Panc1 (cell line): ENCODE data around the gene KNDC1.

Experiments
- CTCF ChIP-seq: fragments of 450-650 bp; IDR thresholded peaks from 2 replicates; pipeline ENCODE4 v1.5.1; 2017; ENCODE audit warnings: mild to moderate bottlenecking
- POLR2AphosphoS5 ChIP-seq: IDR thresholded peaks from 2 replicates; pipeline ENCODE4 v1.6.1; 2012; ENCODE audit warnings: mild to moderate bottlenecking, low read depth, low read length, moderate library complexity
- SIN3A ChIP-seq: IDR thresholded peaks from 2 replicates; pipeline ENCODE4 v1.6.1; 2012; ENCODE audit warnings: low read depth, mild to moderate bottlenecking, low read length, moderate library complexity, borderline replicate concordance; ENCODE audit not compliant: insufficient read depth

- TF ChIP-seq POLR2AphosphoS5: no peak
- no peak for TF ChIP-seq CTCF
- no peak for TF ChIP-seq SIN3A
These were observed 81.6 kb downstream of the KNDC1 start for GRCh38 chr10:133241501-133242205.
